Gastroesophageal sphincter (tissue), 4 donors: Measurements from ENCODE around the gene STXBP1. TPM values are rescaled to one million over a fixed set of nuclear protein-coding genes. Genes with fewer than 3 reads are reported as not detected.
"Not testable (repeated sequence)": the region's sequence is repeated elsewhere in the genome, so short reads cannot be mapped to it uniquely, and the experiment has no call there.

Experiments used
- ATAC-seq: fragments of 150-250 bp; one replicate; pipeline ENCODE4 v1.9.1; 2016; ENCODE audit warnings: mild to moderate bottlenecking, moderate library complexity
- H3K27ac ChIP-seq, 4 donors: fragments of 200-600 bp; sonication (generic) in 3 of 4; 1 replicate in 3 of 4; 2 replicates in 1 of 4; pipeline ENCODE4 v1.5.1; 2016 to 2019
- H3K27me3 ChIP-seq: fragments of 200-600 bp; sonication (generic); one replicate; pipeline ENCODE4 v1.5.1; 2019
- H3K36me3 ChIP-seq, 2 donors: fragments of 200-600 bp; sonication (generic); one replicate each; pipeline ENCODE4 v1.5.1; 2019; ENCODE audit warnings: control low read depth in 1 of 2
- H3K4me1 ChIP-seq, 3 donors: fragments of 200-600 bp; sonication (generic); 1 replicate in 2 of 3; 2 replicates in 1 of 3; pipeline ENCODE4 v1.5.1; 2016 to 2019; ENCODE audit warnings: control low read depth in 2 of 3
- H3K4me3 ChIP-seq, 2 donors: fragments of 200-600 bp; sonication (generic); one replicate each; pipeline ENCODE4 v1.5.1; 2019; ENCODE audit warnings: mild to moderate bottlenecking in 1 of 2, moderate library complexity in 1 of 2
- H3K9me3 ChIP-seq, 3 donors: fragments of 200-600 bp; sonication (generic); one replicate each; pipeline ENCODE4 v1.5.1; 2017 to 2019; ENCODE audit warnings: control low read depth in 2 of 3
- CTCF ChIP-seq, 4 experiments: fragments of 200-600 bp in 2 of 4; fragments of 450-650 bp in 2 of 4; sonication (generic) in 1 of 4; IDR thresholded peaks; one replicate each; pipeline ENCODE4 v1.5.1; 2017 to 2019; ENCODE audit warnings: antibody characterized with exemption in 4 of 4, mild to moderate bottlenecking in 2 of 4, moderate library complexity in 2 of 4
- EP300 ChIP-seq: sonication (generic); formaldehyde crosslinking; IDR thresholded peaks from one replicate; pipeline ENCODE4 v1.6.1; 2017; ENCODE audit warnings: antibody characterized with exemption, mild to moderate bottlenecking
- POLR2A ChIP-seq, 2 donors: fragments of 450-650 bp; IDR thresholded peaks; one replicate each; pipeline ENCODE4 v1.6.1; 2017; ENCODE audit warnings: antibody characterized with exemption in 2 of 2, mild to moderate bottlenecking in 2 of 2, moderate library complexity in 1 of 2
- POLR2AphosphoS5 ChIP-seq: sonication (generic); formaldehyde crosslinking; IDR thresholded peaks from one replicate; pipeline ENCODE4 v1.6.1; 2017; ENCODE audit warnings: antibody characterized with exemption
- WGBS, 2 donors: methylation state at CpG; one replicate each; pipeline ENCODE4 v1.1.5; 2018; ENCODE audit warnings: low coverage in 1 of 2; 5-methylcytosine and 5-hydroxymethylcytosine counted together
- total RNA-seq, 4 donors: library from RNA; depleted of rRNA; stranded (reverse); fragments of >200 nt; gene quantifications; one replicate each; pipeline ENCODE4 v1.1.0, GENCODE V29; 2016

The STXBP1 gene
- total RNA-seq, 4 donors from 2014 or later, result 25.7 to 47.0 (median 33.1) TPM

GRCh38 chr9:127572961-127573721 lies 38.9 kb upstream of the STXBP1 start:
- Histone ChIP-seq H3K4me1 (peaks cover 0 to 68% (median 27%) of the 10 kb centered on the region in 3 donors), H3K4me3 (no peak overlapping the region), H3K27ac (peak overlapping the region; percentile 14 to 78 (median 73)), H3K9me3 (no peaks in the 10 kb centered on the region), H3K36me3 (no peaks in the 10 kb centered on the region), H3K27me3 (no peaks in the 10 kb centered on the region)
- ATAC-seq, result no peak
- TF ChIP-seq POLR2AphosphoS5 (peak; percentile 61), EP300 (no peak)
- 88 to 97% methylated on average over 5 to 9 of the region's 9 CpGs for WGBS, 2 donors

DNA sequence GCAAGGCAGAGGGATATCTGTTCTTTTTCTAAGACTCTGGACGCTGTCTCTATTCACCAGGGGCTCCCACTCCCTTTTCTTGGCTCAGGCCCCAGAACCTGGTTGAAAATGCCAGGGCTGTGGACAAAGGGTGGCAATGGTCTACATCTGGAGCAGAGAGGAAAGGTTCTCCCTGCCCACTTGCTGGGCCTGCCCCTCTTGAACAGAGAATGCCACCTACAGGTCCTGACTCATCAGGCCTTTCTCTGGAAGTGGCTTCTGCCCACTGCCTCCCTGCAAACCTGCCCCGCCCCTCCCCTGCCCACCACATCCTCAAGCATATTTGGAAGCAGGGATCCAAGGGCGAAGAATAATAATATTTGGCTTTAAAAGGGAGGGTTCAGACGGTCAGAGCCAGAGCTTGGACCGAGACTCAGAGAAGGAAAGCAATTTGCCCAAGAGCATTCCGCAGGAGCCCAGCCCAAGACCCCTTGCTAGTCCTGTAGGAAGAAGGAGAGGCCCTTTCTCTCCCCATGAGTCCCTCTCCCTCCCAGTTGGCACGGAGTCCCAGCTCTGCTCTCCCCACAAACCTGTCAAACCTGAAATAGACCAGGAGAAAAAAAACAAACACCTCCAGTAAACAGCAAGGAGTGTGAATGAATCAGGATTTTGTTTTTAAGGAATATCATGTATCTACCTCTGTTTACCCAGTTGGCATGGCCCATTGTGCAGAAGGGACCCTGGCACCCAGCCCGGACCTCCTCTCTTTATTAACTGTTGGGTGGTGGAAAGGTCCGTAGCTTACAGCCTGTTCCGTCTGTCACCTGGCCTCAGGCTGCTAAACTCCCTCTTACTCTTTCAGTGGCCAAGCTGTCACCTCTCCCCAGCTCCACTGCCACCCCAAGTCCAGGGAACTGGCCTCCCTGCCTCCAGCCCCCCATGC lies 37.7 kb upstream of the STXBP1 start:
- no peak for ATAC-seq
- H3K9me3 ChIP-seq, result no peaks in the 10 kb centered on the region
- no peak overlapping the region for H3K4me3 ChIP-seq
- H3K27ac ChIP-seq, result peak overlapping the region; percentile 14 to 78 (median 73)
- H3K27me3 ChIP-seq, result no peaks in the 10 kb centered on the region
- H3K4me1 ChIP-seq, result peaks cover 0 to 77% (median 34%) of the 10 kb centered on the region in 3 donors
- no peaks in the 10 kb centered on the region for H3K36me3 ChIP-seq
- TF ChIP-seq CTCF (IDR thresholded peaks at IDR 0.05) (no peak), POLR2AphosphoS5 (peak; percentile 52)
- WGBS, 2 donors, result 33 to 36% methylated on average over 4 to 7 of the region's 10 CpGs

GRCh38 chr9:127575875-127576778 lies 36.0 kb upstream of the STXBP1 start:
- no peak for TF ChIP-seq POLR2A (IDR thresholded peaks at IDR 0.05)
- no peak for TF ChIP-seq POLR2AphosphoS5
- TF ChIP-seq EP300, result no peak
- no peak for TF ChIP-seq CTCF (IDR thresholded peaks at IDR 0.05)
- H3K4me1 ChIP-seq, result peaks cover 0 to 77% (median 32%) of the 10 kb centered on the region in 3 donors
- no peaks in the 10 kb centered on the region for H3K9me3 ChIP-seq
- H3K36me3 ChIP-seq, result no peaks in the 10 kb centered on the region
- 86 to 97% methylated on average over 10 of the region's 13 CpGs for WGBS, 2 donors
- ATAC-seq, result no peak
- no peaks in the 10 kb centered on the region for H3K27me3 ChIP-seq
- peak overlapping the region in 1 of 4 donors; percentile 70 for H3K27ac ChIP-seq
- no peak overlapping the region for H3K4me3 ChIP-seq

DNA sequence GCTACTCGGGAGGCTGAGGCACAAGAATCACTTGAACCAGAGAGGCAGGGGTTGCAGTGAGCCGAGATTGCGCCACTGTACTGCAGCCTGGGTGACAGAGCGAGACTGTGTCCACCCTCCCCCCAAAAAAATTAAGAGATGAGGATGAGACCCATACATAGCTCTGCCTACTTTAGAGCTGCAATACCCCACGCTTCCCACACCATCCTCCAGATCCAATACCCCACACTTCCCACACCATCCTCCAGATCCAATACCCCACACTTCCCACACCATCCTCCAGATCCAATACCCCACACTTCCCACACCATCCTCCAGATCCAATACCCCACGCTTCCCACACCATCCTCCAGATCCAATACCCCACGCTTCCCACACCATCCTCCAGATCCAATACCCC lies 34.9 kb upstream of the STXBP1 start:
- not testable (repeated sequence) for H3K27ac ChIP-seq, ATAC-seq, H3K4me3 ChIP-seq, H3K36me3 ChIP-seq, H3K27me3 ChIP-seq, H3K9me3 ChIP-seq
- peaks cover 0 to 73% (median 32%) of the 10 kb centered on the region in 3 donors for H3K4me1 ChIP-seq
- WGBS, 2 donors, result 91 to 100% methylated on average over 3 to 4 of the region's 7 CpGs

GRCh38 chr9:127578627-127578951 lies 33.5 kb upstream of the STXBP1 start:
- H3K27ac ChIP-seq, result peak overlapping the region; percentile 86 to 91 (median 90)
- H3K4me1 ChIP-seq, result peaks cover 0 to 66% (median 28%) of the 10 kb centered on the region in 3 donors
- H3K27me3 ChIP-seq, result no peaks in the 10 kb centered on the region
- 28% methylated on average over 5 of the region's 5 CpGs; no CpG with 5 or more reads in 1 of the 2 donors for WGBS, 2 donors
- H3K9me3 ChIP-seq, result no peaks in the 10 kb centered on the region
- TF ChIP-seq EP300 (no peak), POLR2AphosphoS5 (no peak), CTCF (IDR thresholded peaks at IDR 0.05) (no peak), POLR2A (IDR thresholded peaks at IDR 0.05) (no peak)
- H3K4me3 ChIP-seq, result peak overlapping the region in 1 of 2 donors; percentile 43
- ATAC-seq, result no peak
- no peaks in the 10 kb centered on the region for H3K36me3 ChIP-seq
